ENCODE measurements around the gene C16orf87. TPM values are rescaled to one million over a fixed set of nuclear protein-coding genes. Genes with fewer than 3 reads are reported as not detected.

The C16orf87 gene
- total RNA-seq, 1 experiment from 2014 or later, result 5.6 TPM

DNA sequence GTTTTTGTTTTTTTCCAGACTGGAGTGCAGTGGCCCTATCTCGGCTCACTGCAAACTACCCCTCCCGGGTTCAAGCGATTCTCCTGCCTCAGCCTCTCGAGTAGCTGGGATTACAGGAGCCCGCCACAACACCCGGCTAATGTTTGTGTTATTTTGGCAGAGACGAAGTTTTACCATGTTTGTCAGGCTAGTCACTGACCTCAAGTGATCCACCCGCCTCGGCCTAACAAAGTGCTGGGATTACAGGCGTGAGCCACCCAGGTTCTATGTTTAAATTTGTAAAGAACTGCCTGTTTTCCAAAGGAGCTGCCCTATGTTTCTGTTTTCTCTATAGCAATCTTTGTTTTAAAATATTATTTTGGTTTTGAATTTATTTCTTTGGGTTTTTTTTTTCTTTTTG is 13.8 kb upstream of the C16orf87 start:
- no peak for DNase-seq (ENCODE audit: low read depth)

GRCh38 chr16:46843898-46844642 is 13.1 kb upstream of the C16orf87 start:
- no peak for DNase-seq (ENCODE audit: low read depth)

DNA sequence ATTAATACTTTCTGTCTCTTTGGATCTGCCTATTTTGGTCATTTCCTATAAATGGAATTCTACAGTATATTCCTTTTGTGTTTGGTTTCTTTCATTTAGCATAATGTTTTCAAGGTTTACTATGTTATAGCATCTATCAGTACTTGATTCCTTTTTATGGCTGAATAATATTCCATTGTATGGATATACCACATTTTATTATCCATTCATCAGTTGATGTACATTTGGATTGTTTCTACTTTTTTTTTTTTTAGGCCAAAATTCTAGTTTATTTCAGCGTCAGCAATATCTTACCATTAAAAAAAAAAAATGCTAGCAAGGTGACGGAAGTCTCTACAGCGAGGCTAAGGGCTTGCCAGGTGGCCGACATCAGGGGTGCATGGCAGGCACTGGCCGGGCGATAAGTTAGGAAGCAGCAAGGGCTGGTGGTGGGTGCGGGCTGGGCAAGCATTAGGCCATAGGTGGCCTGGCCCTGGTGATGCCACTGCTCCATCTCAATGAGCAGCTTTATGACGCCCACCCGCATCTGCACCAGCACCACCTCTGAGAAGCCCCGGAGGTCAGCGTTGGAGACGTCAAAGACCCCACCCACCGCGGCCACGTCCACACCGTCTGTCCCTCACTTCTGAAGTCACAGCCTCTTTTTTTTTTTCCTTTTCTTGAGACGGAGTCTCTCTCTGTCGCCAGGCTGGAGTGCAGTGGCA is 11.4 kb upstream of the C16orf87 start:
- DNase-seq (ENCODE audit: low read depth), result no peak

- DNase-seq (ENCODE audit: low read depth), result no peak
These were observed 9.0 kb upstream of the C16orf87 start for GRCh38 chr16:46839986-46840443.

DNA sequence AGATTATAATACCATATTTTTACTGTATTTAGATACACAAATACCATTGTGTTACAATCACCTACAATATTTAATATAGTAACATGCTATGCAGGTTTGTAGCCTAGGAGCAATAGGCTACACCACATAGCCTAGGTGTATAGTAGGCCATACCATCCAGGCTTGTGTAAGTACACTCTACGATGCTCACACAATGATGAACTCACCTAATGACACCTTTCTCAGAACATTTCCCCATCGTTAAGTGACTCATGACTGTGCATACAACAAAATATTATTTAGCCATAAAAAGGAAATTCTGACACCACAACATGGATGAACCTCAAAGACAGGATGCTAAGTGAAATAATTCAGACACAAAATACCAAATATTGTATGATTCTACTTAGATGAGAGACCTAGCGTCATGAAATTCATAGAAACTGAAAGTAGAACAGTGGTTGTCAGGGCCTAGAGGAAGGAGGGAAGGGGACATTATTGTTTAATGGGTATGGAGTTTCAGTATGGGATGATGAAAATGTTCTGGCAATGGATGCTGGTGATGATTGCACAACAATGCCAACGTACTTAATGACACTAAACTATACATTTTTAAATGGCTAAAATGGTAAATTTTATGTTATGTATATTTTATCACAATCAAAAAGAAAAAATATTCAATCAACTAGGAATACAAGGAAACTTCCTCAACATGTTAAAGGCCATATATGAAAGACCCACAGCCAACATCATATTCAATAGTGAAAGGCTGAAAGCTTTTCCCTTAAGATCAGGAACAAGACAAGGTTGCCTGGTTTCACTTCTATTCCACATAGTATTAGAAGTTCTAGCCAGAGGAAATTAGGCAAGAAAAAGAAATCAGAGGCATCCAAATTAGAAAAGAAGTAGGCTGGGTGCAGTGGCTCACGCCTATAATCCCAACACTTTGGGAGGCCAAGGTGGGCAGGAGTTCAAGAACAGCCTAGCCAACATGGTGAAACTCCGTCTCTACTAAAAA is 5.9 kb upstream of the C16orf87 start:
- DNase-seq (ENCODE audit: low read depth), result no peak

DNA sequence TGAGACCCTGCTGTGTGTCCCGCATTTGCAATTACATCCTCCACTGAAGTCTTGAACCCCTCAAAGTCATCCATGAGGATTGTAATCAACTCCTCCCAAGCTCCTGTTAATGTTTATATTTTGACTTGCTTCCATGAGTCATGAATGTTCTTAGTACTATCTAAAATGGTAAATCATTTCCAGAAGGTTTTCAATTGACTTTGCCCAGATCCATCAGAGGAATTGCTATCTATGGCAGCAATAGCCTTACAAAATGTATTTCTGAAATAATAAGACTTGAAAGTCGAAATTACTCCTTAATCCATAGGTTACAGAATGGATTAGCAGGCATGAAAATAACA is 2.5 kb upstream of the C16orf87 start:
- DNase-seq (ENCODE audit: low read depth), result no peak

DNA sequence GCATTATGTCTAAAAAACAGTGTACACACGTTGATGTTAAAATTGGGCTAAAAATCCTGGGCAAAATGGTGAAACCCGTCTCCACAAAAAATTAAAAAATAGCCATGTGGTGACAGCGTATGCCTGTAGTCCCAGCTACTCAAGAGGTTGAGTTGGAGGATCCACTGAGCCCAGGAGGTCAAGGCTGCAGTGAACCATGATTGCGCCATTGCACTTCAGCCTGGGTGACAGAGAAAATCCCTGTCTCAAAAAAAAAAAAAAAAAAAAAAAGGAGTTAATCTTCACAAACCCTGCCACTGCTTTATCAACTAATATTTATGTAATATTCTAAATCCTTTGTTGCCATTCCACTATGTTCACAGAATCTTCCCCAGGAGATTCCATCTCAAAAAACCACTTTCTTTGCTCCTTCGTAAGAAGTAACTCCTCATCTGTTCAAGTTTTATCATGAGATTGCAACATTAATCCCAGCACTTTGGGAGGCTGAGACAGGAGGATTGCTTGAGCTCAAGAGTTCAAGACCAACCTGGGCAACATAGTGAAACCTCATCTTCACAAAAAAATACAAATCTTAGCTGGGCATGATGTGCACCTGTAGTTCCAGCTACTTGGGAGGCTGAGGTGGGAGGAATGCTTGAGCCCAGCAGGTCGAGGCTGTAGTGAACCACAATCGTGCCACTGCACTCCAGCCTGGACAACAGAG is 1.9 kb upstream of the C16orf87 start:
- no peak for DNase-seq (ENCODE audit: low read depth)

GRCh38 chr16:46830417-46830901 is 521 bp downstream of the C16orf87 start:
- no peak for DNase-seq (ENCODE audit: low read depth)

DNA sequence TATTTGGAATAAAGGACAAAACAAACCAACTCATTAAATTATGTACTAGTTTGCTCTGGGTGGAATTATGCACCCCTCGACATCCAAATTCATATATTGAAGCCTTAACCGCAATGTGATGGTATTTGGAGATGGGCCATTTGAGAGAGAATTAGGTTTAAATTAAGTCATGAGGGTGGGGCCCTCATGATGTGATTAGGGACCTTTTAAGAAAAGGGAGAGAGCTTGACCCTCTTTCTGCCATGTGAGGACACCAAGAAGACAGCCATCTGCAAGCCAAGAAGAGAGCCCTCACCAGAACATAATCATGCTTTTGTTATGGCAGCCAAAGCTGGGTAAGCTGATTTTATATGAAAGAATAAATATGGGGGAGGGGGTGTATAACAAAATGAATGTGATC is 2.0 kb downstream of the C16orf87 start:
- no peak for DNase-seq (ENCODE audit: low read depth)

DNA sequence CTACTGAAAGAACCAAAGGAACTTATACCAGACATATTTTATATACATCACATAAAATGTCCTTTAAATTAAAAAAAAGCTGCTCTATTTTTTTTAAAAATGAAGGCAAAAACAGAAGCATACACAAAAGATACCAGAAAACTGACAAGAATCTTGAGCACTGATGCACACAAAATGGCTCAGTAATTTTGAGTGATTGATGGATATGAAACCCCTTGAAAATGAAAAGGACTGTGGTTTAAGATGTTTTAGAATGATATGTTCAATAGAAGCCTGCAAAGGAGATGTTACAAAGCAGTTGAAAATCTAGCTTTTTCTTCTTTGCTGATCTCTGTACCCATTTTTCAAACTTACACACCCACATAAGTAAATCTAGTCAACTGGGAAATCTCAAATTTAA is 2.7 kb downstream of the C16orf87 start:
- no peak for DNase-seq (ENCODE audit: low read depth)

DNA sequence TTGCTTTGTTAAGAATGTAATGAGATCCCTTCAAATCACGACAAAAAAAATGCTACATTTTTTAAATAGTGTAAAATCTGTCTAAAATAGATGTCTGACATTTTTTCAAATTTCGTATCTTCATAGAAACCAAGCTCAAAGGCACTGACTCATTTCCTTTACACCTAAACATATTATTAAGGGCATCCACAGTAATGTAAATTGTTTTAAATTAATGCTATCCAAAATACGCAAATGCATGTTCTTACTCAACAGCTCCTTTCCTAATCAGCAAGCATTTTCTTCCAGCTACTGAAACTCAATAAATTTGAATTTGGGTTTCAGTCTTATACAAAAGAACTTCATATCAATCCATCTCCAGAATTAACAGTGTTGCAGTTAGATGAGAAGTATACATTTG is 4.3 kb downstream of the C16orf87 start:
- DNase-seq (ENCODE audit: low read depth), result no peak

DNA sequence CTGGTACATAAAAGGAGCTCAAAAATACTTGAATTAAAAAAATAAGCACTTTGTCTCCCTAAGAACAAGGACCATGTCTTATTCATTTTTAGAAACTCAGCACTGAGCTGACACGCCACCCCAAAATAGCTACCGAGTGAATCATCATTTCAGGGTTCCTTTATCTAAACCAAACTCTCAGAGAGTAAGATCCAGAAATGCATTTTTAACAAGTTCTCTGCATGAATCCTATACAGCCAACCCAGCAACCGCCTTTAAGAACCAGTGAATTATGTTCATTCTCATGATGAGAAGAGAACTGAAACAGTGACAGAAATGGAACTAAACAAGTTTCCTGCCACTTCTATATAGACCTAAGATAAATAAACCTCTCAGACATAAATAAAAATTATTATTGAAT is 8.7 kb downstream of the C16orf87 start:
- DNase-seq (ENCODE audit: low read depth), result peak; percentile 15

DNA sequence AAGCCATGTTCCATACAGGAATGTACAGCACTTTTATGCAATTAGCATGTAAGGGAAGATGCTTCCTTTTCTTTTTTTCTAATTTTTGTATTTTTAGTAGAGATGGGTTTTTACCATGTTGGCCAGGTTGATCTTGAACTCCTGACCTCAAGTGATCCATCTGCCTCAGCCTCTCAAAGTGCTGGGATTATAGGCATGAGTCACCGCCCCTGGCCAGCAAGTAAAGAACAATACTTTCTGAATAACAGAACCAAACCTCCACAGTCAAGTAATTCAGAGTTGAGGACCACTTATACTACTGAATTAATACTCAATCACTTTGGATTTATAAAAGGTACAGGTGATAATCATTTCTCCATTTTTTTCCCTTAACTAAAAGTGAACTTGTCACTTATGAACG is 13.0 kb downstream of the C16orf87 start:
- peak; percentile 38 for DNase-seq (ENCODE audit: low read depth)

DNA sequence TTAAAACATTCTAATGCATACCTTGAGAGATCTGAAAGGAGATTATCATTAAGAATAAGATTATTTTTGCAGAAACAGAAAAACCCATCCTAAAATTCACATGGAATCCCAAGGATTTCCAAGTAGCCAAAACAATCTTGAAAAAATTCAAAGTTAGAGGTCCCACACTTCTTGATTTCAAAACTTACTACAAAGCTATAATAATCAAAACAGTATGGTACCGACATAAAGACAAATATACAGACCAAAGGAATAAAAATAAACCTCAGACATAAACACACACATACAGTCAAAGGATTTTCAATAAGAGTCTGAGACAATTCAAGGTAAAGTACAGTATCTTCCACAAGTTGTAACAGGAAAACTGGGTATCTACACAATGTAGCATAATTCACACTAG is 16.2 kb downstream of the C16orf87 start:
- no peak for DNase-seq (ENCODE audit: low read depth)

DNA sequence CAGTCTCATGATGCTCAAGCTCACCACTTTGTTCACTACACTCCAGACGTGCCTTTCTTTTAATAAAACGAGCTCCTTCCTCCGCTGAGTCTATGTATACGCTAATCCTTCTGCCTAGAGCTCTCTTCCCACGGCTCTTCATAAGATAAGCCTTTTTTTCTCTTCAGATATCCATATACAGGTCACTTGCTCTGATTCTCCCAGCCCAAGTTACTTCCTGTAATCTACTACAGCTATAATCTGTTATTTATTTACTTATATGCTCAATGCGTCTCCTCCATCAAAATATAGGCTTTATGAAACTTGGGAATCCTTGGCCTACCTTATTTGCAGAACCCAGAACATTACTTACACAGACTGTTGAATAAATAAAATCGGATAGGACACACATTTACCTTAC is 17.4 kb downstream of the C16orf87 start:
- no peak for DNase-seq (ENCODE audit: low read depth)

DNA sequence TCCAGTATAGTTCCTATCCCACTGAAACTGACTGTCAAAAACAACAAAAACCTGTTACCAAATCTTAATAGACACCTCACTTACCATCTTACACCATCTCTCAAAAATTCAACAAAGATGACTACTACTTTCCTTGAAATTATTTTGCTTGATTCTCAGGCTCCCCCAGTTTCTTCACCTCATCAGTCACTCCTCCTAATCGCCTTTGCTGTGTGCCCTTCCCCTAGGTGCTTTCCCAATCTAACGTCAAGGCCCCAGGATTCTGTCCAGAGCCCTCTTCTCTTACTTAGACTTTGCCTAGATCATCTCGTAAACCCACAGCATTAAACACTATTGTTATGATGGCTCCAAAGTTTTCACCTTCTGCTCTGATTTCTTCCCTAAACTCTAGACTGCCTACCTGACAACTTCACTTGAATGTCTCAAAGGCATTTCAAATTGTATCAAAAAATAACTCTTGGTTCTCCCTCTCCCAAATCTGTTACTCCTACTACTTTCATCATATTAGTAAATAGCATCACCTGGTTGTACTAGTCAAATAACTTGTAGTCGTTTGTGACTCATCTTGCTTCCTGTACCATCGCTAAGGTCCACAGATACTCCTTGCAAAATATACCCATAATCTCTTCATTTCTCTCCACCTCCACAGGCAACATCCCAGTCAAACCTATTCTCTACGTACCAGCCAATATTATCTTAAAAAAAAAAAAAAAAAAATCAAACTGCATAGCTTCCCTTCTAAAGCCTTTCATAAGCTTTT is 18.0 kb downstream of the C16orf87 start:
- DNase-seq (ENCODE audit: low read depth), result peak; percentile 13

DNA sequence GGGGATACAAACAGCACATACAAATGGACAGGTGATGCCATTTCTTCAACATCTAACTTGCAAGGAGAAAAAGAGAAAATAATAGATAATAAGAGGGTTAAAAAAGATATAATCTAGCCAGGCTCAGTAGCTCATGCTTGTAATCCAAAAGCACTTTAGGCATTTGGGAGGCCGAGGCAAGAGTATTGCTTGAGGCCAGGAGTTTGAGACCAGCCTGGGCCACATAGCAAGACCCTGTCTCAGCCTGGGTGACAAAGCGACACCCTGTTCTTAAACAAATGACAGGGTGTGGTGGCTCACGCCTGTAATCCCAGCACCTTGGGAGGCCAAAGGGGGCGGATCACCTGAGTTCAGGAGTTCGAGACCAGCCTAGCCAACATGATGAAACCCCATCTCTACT is 19.3 kb downstream of the C16orf87 start:
- no peak for DNase-seq (ENCODE audit: low read depth)

DNA sequence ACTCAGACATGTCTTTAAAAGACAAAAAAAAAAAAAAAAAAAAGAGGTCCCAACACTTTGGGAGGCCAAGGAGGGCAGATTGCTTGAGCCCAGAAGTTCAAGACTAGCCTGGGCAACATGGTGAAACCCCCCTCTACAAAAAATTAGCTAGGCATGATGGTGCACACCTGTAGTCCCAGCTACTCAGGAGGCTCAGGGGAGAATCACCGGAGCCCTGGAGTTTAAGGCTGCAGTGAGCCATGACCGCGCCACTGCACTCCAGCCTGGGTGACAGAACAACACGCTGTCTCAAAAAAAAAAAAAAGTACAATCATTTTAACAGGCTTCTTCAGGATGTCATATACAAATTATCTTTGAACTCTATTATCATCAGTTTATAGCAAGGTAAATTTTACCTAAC is 22.0 kb downstream of the C16orf87 start:
- DNase-seq (ENCODE audit: low read depth), result no peak

DNA sequence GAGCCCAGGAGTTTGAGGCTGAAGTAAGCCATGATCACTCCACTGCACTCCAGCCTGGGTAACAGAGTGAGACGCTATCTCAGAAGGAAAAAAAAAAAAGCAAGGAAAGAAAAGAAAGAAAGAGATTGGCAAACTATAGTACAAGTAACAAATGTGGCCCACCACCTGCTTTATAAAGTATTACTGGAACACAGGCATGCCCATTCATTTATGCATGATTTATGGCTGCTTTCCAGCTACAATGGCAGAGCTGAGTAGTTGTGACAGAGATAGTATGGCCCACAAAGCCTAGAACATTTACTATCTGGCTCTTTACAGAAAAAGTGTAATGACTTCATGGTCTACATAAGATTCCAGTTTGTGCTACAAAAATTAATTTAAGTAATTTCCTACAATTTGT is 23.6 kb downstream of the C16orf87 start:
- no peak for DNase-seq (ENCODE audit: low read depth)

GRCh38 chr16:46803373-46803772 is 27.6 kb downstream of the C16orf87 start:
- no peak for DNase-seq (ENCODE audit: low read depth)

All from HT1080 (cell line).